Sigmoid colon (tissue), 7 donors: ENCODE results near the gene POLR1D. TPM values are rescaled to one million over a fixed set of nuclear protein-coding genes. Genes with fewer than 3 reads are reported as not detected.

Source experiments
- DNase-seq: peaks from one replicate; pipeline ENCODE4 v3.0.0-alpha.2; 2019
- H3K27ac ChIP-seq, 4 donors: fragments of 200-600 bp; sonication (generic); one replicate each; pipeline ENCODE4 v1.5.1; 2016 to 2019; ENCODE audit warnings: mild to moderate bottlenecking in 1 of 4
- H3K27me3 ChIP-seq, 3 donors: fragments of 200-600 bp; sonication (generic); one replicate each; pipeline ENCODE4 v1.5.1; 2019; ENCODE audit warnings: mild to moderate bottlenecking in 1 of 3
- H3K36me3 ChIP-seq, 4 donors: fragments of 200-600 bp; sonication (generic); one replicate each; pipeline ENCODE4 v1.5.1; 2016 to 2019
- H3K4me1 ChIP-seq, 4 donors: fragments of 200-600 bp; sonication (generic); one replicate each; pipeline ENCODE4 v1.5.1; 2017 to 2019
- H3K4me3 ChIP-seq, 4 donors: fragments of 200-600 bp; sonication (generic); one replicate each; pipeline ENCODE4 v1.5.1; 2017 to 2019; ENCODE audit warnings: mild to moderate bottlenecking in 2 of 4, moderate library complexity in 1 of 4
- H3K9me3 ChIP-seq, 4 donors: fragments of 200-600 bp in 3 of 4; sonication (generic) in 3 of 4; one replicate each; pipeline versions ENCODE4 v1.5.1 to v1.6.1; 2013 to 2019
- EP300 ChIP-seq, 4 donors: sonication (generic); formaldehyde crosslinking; IDR thresholded peaks; one replicate each; pipeline ENCODE4 v1.6.1; 2017; ENCODE audit warnings: antibody characterized with exemption in 4 of 4
- POLR2A ChIP-seq, 2 donors: fragments of 450-650 bp; IDR thresholded peaks; one replicate each; pipeline ENCODE4 v1.6.1; 2016; ENCODE audit warnings: antibody characterized with exemption in 2 of 2, mild to moderate bottlenecking in 2 of 2, moderate library complexity in 2 of 2
- POLR2AphosphoS5 ChIP-seq, 4 donors: sonication (generic); formaldehyde crosslinking; IDR thresholded peaks; one replicate each; pipeline ENCODE4 v1.6.1; 2017; ENCODE audit warnings: antibody characterized with exemption in 4 of 4
- WGBS, 2 donors: extraction: QIAGEN DNeasy Blood & Tissue Kit; methylation state at CpG; one replicate each; pipeline ENCODE4 v1.1.7; 2013; 5-methylcytosine and 5-hydroxymethylcytosine counted together
- intact Hi-C: fragments of 100-400 bp; cut with DNase I; formaldehyde crosslinking; loops from one replicate; pipeline ENCODE4 v1.15.1; 2023
- polyA plus RNA-seq, 3 donors: library from polyadenylated mRNA; stranded (reverse); fragments of 200-250 nt; gene quantifications; one replicate each; pipeline ENCODE4 v1.2.3, GENCODE V29; 2013
- total RNA-seq, 4 donors: library from RNA; depleted of rRNA; stranded (reverse); fragments of >200 nt; gene quantifications; one replicate each; pipeline ENCODE4 v1.1.0, GENCODE V29; 2016
- TF ChIP-seq, protein P1 (sequence below), 4 experiments: fragments of 450-650 bp in 3 of 4; fragments of 200-600 bp in 1 of 4; IDR thresholded peaks; one replicate each; pipeline ENCODE4 v1.5.1; 2016 to 2019; ENCODE audit warnings: antibody characterized with exemption in 4 of 4, mild to moderate bottlenecking in 3 of 4, moderate library complexity in 2 of 4
- donor health status: healthy with polysubstance abuse.
- donor health status: Bipolar disorder and iron deficiency.
- donor health status: healthy.

The POLR1D gene
- total and polyA plus RNA-seq, 7 donors, result 126 to 224 (median 134) TPM

DNA sequence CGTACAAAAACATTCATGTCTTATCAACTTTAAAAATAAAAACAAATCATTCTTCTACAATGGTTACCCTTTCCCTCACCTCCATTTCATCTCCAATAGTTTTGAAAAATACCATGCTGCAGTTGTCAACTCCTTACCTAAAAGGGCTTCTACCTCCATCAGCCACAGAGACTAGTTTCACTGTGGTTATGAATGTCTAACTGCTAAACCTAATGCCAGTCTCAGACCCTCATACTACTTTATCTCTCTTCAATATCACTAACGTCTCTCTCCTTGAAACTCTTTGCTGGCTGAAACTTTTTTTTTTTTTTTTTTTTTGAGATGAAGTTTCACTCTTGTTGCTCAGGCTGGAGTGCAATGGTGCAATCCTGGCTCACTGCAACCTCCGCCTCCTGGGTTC is 28.4 kb upstream of the POLR1D start:
- no peak for DNase-seq
- no peaks in the 10 kb centered on the region for H3K36me3 ChIP-seq
- no peaks in the 10 kb centered on the region for H3K9me3 ChIP-seq
- no peaks in the 10 kb centered on the region for H3K27me3 ChIP-seq
- intact Hi-C loops, result no loop called here
- H3K27ac ChIP-seq, result no peak overlapping the region
- no peak for TF ChIP-seq POLR2AphosphoS5 (IDR thresholded peaks at IDR 0.05)
- TF ChIP-seq, protein P1, sequence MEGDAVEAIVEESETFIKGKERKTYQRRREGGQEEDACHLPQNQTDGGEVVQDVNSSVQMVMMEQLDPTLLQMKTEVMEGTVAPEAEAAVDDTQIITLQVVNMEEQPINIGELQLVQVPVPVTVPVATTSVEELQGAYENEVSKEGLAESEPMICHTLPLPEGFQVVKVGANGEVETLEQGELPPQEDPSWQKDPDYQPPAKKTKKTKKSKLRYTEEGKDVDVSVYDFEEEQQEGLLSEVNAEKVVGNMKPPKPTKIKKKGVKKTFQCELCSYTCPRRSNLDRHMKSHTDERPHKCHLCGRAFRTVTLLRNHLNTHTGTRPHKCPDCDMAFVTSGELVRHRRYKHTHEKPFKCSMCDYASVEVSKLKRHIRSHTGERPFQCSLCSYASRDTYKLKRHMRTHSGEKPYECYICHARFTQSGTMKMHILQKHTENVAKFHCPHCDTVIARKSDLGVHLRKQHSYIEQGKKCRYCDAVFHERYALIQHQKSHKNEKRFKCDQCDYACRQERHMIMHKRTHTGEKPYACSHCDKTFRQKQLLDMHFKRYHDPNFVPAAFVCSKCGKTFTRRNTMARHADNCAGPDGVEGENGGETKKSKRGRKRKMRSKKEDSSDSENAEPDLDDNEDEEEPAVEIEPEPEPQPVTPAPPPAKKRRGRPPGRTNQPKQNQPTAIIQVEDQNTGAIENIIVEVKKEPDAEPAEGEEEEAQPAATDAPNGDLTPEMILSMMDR (IDR thresholded peaks at IDR 0.05), result no peak
- no peak for TF ChIP-seq EP300 (IDR thresholded peaks at IDR 0.05)
- 83 to 90% methylated on average over 3 of the region's 3 CpGs for WGBS, 2 donors
- H3K4me3 ChIP-seq, result no peak overlapping the region
- H3K4me1 ChIP-seq, result no peaks in the 10 kb centered on the region

DNA sequence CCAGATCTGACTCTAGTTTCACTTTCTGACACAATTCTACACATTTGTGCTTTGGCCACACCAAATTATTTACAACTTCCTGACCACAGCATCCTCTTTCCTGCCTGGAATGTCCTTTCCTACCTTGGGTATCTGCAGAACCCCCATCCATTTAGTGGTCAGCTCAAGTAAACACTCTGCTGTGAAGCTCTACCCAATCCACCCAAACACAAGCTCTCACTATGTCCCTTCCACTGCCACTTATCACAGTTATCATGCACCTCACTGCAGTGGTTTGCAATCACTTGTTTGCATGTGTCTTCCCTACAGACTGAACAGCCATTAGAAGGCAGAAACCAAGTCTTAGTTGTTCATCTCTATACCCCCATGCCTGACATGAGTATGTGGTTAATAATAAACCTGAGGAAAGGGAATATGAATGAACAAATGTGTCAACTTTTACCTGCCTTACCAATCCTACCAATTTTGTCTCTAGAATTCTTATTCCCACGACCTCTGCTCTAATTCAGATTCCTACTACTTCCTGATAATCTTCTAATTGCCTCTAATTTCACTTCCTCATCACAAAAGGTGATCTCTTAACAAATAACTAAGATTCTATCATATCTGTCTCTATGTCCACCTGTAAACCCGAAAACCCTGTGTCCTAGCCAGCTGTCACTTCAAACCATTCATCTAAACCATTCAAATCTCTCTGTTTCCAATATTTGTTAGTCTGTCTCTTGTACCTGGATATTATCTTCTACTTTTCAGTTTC is 26.5 kb upstream of the POLR1D start:
- intact Hi-C loops, result no loop called here
- TF ChIP-seq, protein P1 (IDR thresholded peaks at IDR 0.05), result no peak
- TF ChIP-seq EP300 (IDR thresholded peaks at IDR 0.05), result no peak
- TF ChIP-seq POLR2AphosphoS5 (IDR thresholded peaks at IDR 0.05), result no peak
- no peak for TF ChIP-seq POLR2A (IDR thresholded peaks at IDR 0.05)
- Histone ChIP-seq H3K9me3 (no peaks in the 10 kb centered on the region), H3K4me3 (no peak overlapping the region), H3K36me3 (no peaks in the 10 kb centered on the region), H3K27me3 (no peaks in the 10 kb centered on the region), H3K27ac (no peak overlapping the region), H3K4me1 (peaks cover 0 to 9% (median 7%) of the 10 kb centered on the region in 4 donors)
- WGBS, 2 donors, result 65 to 74% methylated on average over 2 of the region's 2 CpGs
- DNase-seq, result no peak

DNA sequence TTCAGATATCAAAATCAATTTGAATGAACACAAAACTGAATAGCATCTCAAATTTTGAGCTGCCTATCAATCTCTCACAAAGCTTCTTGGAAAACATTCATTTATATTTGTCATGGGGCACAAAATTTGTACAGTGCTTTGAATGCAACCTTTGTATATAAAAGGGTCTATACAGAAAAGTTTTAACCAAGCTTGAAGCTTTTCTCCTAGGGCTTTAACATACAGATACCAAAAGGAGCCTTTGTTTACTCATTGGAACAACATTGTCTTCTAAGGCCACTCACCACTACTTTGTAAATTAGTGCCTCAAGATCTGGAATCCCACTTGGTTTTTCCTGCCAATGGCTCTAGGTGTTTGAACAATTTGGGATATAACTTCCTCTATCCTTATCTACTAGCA is 22.6 kb upstream of the POLR1D start:
- peaks cover 0 to 12% (median 7%) of the 10 kb centered on the region in 4 donors for H3K4me1 ChIP-seq

DNA sequence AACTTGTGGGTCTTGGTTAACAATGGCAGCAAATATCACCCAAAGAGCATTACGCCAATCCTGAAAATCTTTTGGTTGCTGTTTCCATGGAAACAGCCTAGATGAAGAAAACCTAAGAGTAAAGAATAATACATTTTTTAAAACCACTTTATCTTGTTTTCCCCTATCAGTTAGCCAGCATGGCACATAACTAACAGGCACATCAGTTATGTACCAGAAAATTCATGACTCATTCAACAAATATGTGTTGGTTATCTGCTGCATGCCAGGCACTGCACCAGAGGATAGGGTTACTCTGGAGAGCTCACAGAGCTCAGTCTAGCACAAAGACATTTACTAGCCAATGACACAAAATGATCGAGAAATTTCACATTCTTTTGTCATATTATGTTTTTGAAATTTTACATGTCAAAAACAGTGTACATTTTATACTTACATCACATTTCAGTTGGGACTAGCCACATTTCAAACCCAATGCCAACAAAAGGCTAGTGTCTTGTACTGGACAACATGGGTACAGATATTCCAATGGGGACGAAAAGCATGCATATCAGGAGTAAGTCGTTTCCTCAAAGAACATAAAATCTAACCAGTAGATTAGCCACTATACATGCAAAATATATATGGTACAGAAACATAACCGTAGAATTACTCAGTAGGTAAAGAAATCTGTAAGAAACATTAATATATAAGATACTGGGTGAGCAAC is 21.7 kb upstream of the POLR1D start:
- Histone ChIP-seq H3K4me1 (peaks cover 0 to 12% (median 7%) of the 10 kb centered on the region in 4 donors), H3K27ac (no peak overlapping the region), H3K9me3 (no peaks in the 10 kb centered on the region), H3K27me3 (no peaks in the 10 kb centered on the region), H3K36me3 (no peaks in the 10 kb centered on the region), H3K4me3 (no peak overlapping the region)
- intact Hi-C loops, result no loop called here
- 76 to 91% methylated on average over 5 of the region's 5 CpGs for WGBS, 2 donors
- DNase-seq, result no peak
- no peak for TF ChIP-seq EP300 (IDR thresholded peaks at IDR 0.05)
- no peak for TF ChIP-seq POLR2A (IDR thresholded peaks at IDR 0.05)
- TF ChIP-seq, protein P1 (IDR thresholded peaks at IDR 0.05), result no peak
- TF ChIP-seq POLR2AphosphoS5 (IDR thresholded peaks at IDR 0.05), result no peak

More for the DNA sequence above, 22.6 kb upstream of the POLR1D start:
- Histone ChIP-seq H3K27ac (no peak overlapping the region), H3K36me3 (no peaks in the 10 kb centered on the region), H3K4me3 (no peak overlapping the region), H3K27me3 (no peaks in the 10 kb centered on the region), H3K9me3 (no peaks in the 10 kb centered on the region)
- TF ChIP-seq, protein P1 (IDR thresholded peaks at IDR 0.05), result no peak
- TF ChIP-seq POLR2AphosphoS5 (IDR thresholded peaks at IDR 0.05), result no peak
- no peak for TF ChIP-seq EP300 (IDR thresholded peaks at IDR 0.05)
- intact Hi-C loops, result no loop called here
- DNase-seq, result no peak
